NCI-H82 (cell line): Measurements from ENCODE around the gene AKT1S1.
A peak's percentile ranks its signal among the peaks of the same experiment; 100 is the strongest.

Experiments used
- DNase-seq: peaks from one replicate; lab custom pipeline; 2025; lab: John Stamatoyannopoulos, UW

The AKT1S1 gene

DNA sequence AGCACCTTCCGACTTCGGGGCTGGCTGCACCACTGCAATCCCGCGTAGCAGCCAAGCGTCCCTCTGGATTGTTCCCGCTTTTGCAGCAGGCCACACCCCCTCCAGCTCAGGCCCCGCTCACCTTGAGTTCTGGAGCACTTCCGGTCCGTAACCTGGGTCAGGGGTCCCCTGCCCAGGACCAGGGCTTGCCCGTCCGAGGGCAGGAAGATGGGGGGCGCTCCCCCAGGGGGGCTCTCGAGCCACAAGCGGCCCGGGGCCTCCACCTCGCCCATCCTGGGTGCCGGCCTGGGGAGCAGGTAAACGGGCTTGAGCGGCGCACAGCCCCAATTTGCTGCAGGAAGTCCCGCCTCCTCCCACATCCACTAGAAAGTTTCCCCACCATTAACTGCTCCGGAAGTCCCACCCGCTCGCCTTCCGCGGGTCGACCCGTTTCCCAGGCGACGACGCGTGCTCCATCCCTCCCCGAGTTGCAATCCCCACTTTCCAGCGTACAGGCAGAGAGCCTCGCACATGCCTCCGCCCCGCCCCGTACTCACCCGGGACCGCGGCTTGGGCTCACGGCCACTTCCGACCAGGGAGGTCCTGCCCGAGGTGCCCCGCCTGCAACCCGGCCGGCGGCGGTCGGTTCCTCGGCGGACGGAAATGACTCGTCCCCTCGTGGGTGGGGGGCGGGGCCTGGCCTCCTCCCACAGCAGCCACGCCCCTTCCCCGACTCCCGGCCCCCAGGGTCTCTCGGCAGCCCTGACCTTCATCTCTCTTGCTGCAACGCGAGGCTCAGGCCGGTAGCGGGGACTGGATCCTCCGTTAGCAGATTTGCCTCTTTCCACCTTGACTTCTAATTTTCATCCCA, 10.0 kb downstream of the AKT1S1 start, which contains the start of gene PNKP:
Gene PNKP, minus strand, starts transcription at position 644 of the 850 bp plus-strand sequence. Its CDS starts 372 bp downstream, at position 272.
- DNase-seq: peak; percentile 95

DNA sequence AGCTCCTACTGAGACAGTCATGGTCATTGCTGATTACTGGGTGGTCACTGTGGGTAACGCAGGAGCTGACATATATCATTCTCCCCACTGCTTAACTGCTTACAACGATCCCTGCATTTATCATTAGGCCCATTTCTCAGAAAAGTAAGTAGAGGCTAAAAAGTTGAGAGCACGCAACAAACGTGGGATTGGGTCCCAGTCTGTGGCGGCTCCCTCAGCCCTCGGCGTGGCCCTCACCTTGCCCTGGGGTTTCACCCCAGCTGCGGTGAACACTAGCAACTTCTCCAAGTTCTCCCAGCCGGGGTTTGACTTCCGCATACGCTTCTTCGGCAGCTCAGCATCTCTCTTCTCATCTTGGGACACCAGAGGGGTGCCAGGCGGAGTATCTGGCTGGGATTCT, 12.3 kb downstream of the AKT1S1 start:
- no peak for DNase-seq

DNA sequence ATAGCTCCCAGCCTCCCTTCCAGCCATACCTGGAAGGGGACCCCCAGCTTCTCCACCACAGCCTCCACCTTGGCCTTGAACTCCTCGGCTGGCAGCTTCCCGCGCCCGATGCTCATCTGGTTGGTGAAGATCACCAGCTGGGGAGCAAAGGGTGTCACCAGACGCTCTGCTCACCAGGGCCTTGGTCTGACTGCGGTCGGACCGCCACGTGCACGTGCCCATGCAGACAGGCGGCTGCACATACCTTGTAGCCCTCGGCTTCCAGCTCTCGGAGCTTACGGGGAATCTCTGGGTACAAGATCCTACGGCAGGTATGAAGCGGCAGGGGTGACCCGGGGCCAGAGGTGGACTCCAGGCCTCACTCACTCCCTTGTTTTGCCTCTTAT, 13.2 kb downstream of the AKT1S1 start:
- DNase-seq: no peak

DNA sequence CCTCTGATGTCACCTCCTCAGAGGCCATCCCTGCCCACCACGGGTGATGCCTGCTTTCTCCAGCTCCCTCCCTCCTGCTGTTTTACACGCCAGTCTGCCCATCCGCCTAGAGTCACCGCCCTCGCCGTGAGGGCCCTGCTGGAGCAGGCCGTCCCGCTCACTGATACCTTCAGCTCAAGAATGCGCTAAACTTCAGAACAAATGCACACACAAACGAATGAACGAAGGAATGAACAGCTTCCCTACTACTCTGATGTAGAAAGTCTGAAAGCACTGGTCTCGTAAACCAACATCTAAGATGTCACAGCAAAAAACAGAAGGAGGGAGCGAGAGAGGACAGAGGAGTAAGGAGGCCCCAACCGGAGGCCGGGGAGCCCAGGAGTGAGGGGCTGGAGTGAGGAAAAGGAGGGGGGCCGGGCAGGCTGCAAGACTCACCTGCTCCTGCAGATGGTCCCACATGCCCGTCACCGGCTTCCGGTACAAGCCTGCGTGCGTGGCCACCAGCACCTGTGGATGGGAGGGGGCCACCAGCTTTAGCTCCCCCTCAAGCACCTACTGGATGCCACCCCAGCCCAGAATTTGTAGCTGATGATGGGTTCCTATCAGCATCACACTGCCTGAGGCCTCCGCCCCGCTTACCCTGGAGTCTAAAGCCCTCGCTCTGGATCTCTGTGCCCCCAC, 13.8 kb downstream of the AKT1S1 start:
- DNase-seq: no peak

DNA sequence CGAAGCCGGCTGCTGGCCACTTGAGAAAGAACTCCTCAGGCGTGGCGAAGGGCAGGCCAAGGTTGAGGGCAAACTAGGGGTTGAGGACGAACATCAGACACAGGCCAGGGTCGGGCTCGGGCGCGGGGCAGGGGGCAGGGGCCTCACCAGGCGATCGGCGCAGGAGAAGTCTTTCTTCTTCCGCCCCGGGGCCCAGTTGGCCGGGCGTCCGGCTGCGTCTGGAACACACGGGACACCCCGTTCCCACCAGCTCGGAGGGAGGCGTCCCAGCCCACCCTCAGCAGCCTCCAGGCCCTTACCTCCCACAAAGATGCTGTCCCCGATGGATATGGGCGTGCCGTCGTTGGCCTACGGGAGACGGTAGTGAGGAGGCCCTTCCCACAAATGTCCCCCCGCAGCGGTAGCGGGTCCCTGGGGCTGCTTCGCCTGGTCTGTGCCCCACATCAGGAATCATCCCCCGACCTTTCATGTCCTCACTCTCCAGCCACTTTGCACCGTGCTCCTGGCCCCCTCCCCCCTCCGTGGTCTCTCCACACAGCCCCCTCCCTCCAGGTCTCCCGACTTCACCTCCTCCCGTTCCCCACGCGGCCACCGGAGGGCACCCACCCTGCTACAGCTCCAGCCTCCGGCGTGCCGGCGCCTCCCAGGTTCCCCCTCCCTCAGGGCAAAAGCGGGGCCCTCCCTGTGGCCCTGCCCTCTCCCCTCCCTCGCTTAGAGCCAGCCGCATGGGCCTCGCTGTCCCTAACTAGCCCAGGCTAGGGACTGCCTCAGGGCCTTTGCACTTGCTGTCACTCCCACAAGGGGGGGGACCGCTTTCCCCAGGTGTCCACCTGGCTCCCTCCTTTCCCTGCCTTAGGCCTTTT, 14.5 kb downstream of the AKT1S1 start:
- peak; percentile 63 for DNase-seq

DNA sequence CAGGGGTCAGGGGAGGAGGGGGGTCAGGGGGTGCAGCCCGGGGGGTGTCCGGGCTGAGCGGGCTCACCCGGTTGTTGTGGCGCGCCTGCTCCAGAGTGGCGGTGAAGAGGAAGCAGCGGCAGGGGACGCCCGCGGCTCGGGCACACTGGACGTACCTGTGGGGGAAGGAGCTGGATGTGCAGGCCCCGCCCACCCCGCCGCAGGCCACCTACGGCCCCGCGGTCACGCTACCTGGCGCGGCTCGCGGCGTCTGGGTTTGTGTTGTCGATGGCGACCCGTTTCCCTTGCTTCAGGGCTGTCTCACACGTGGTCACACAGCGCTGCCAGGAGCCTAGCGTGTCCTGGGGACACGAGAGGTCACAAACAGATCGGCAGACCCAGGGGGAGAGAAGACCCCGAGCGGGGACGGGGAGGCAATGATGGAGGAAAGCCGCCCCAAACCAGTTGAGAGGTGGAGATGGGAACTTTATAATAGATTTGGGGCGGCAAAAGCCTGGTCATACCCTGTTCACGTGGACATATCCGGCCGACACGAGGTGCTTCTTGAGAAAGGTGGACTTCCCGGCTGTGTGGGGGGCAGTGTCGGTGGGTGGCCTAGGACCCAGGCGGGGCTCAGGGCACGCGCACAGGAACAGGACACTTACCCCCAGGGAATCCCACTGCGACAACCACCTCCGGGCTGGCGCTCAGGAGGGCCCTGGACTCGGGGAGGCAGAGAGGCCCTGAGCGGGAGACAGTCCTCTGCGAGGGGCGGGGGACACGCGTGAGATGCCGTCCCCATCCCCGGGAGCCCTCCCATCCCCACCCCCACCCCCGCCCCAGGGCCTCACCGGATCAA, 15.4 kb downstream of the AKT1S1 start:
- no peak for DNase-seq

DNA sequence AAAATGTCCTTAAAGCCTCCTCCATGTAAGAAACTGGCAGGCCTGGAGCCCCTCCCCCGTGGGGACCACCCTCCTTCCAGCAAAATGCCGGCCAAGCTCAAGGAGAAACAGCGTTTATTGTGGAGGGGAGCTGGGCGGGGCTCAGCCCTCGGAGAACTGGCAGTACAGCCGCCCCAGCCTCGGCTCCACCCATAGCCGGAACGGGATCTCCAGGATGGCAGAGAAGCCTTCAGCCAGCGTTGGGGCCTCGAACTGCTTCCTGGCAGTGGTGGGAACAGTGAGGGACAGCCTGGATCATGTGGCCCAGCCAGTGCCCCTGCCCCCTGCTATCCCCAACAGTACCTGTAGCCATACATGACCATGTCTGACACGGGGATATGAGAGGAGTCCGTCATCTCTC, 16.0 kb downstream of the AKT1S1 start:
- DNase-seq: no peak

DNA sequence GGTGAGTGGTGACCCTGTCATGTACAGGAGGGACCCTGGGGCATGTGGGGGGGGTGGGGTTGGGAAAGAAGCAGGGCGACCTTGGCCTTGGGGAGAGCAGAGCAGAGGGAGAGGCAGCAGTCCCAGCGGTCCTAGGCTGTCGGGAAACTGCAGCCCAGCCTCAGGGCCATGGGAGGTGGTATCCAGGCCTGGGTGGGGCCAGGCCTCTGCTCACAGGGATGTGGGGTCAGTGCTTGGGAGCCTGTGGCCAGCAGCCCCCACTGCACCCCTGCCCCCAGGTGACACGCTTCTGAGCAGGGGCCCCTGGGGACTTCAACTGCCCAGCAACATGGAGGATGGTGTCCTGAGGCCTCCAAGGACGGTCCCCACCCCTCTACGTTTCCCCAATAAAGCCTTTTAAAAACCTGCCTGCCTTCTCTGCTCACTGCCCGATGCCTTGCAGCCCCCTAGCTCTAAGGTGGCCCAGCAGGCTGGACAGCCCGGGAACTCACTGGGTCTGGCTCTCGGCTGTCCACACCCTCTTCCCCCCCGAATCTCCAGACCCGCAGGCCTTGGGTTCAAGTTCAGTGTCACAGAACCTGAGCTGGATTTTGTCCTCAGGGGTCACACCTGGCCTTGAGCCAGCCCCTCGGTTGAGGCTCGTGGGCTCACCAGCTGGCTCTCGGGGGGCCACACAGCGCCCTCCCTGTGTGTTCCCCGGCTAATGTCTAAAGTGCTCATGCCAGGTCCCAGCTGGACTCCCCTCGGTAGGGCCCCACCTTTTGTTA, 16.6 kb downstream of the AKT1S1 start:
- DNase-seq: no peak

DNA sequence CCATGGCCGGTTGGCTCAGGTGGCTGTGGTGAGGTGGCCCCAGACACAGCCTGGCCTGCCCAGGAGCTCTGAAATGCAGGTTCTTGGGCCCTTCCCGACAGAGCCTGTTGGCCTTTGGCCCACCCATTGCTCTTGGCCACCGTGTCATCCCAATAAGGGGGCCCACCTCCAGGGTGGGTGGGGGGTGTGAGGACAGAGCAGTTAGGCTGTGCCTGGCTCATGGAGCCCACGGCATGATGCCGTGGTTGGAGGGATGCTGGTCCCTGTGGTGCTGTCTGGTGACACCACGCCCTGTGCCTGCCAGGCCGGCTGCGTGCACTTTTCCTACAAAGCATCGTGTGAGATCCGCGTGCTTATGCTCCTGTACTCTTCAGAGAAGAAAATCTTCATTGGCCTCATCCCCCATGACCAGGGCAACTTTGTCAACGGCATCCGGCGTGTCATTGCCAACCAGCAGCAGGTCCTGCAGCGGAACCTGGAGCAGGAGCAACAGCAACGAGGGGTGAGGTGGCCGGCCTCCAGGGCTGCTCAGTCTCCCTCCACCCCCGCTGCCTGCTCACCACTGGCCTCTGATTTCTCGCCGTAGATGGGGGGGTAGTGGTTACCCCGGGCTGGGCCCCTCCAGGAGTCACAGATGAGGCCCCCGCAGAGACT, 17.3 kb downstream of the AKT1S1 start:
- DNase-seq: no peak

DNA sequence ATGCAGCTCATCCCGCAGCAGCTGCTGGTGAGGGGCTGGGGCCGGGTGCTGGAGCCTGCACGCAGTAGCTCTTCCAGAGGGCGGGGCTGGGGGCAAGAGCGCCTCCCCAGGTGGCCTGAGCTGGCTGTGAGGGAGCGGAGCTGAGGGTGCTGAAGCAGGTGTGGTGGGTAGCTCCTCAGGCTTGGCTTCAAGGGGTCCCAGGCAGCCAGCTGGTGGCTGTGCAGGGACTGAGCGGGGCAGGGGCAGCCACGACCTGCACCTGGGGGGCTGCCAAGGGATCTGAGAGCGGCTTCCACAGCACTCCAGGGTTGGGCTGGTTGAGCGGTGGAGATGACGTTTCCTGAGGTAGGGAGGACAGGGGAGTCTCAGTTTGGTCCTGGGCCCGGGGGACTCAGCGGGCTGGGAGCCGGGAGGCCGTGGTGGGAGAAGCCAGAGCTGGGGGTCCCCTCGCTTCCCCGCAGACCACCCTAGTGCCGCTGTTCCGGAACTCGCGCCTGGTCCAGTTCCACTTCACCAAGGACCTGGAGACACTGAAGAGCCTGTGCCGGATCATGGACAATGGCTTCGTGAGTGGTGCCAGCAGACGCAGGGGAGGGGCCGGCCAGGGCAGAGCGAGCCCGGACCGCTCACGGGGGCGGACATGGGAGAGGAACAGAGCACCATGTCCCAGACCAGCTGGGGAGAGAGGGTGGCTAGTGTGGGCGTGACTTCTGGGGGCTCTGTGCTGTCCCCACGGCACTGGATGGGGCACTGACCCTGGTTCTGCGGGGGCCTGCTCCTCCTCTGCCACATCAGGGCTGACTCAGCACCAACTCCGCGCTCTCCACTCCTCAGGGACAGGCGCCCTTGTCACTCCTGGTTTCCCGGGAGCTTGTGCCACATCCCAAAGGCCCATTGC, 18.8 kb downstream of the AKT1S1 start:
- DNase-seq: no peak

DNA sequence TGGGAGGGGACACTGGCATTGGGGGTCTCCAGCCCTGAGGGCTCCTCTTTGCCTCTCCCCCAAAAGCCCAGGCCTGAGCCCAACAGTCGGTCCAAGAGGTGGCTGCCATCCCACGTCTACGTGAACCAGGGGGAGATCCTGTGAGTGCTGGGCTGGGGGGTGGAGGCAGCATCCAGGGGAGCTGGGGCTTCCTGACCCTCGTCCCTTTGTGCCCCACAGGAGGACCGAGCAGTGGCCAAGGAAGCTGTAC, 19.4 kb downstream of the AKT1S1 start:
- DNase-seq: no peak

DNA sequence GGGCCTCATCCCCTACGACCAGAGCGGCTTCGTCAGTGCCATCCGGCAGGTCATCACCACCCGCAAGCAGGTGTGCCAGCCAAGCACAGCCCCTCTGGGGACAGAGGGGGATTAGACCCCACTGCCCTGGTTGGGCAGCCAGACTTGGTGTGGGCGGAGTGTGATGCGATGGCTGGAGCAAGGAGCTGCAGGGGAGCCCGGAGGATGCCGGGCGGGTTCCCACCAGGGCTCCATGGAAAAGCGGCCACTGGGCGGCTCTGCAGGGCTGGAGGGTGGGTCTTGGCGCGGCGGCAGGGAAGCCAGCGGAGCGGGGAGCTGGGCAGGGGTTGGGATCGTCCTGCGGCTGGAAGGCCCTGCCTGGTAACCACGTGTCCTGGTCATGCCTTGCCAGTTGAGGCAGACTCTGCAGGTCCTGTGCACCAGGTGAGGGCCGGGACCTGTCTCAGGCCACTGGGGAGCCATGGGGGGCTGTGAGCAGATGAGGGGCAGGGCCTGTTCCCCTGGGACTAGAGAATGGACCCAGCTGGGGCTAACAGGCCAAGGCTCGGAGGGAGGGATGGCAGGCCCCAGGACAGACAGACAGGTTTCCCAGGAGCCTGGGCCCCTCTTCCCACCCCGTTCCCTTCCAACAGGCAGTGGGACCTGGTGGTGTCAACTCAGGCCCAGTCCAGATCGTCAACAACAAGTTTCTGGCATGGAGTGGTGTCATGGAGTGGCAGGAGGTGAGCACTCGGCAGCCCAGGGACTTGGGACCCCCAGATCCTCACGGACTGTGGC, 19.9 kb downstream of the AKT1S1 start:
- no peak for DNase-seq

DNA sequence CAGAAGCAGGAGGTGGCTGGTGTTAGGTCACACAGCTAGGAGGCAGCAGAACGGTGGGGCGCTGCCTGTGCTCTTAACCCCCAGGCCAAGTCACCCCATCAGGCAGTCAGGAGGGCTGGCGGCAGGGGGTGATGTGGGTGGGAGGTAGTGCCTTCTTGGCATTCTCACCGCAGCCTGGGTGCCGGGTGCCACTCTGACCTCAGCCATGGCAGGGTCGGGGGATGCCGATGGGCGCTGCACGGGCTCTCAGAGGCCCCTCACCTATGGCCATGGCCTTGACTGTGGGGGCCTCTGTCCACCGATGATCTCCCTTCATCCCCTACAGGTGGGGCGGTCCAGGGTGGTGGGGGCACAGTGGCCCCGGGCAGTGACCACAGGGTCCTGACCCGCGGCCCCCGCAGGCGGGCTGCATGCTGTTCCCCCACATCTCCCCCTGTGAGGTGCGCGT, 20.6 kb downstream of the AKT1S1 start:
- no peak for DNase-seq

DNA sequence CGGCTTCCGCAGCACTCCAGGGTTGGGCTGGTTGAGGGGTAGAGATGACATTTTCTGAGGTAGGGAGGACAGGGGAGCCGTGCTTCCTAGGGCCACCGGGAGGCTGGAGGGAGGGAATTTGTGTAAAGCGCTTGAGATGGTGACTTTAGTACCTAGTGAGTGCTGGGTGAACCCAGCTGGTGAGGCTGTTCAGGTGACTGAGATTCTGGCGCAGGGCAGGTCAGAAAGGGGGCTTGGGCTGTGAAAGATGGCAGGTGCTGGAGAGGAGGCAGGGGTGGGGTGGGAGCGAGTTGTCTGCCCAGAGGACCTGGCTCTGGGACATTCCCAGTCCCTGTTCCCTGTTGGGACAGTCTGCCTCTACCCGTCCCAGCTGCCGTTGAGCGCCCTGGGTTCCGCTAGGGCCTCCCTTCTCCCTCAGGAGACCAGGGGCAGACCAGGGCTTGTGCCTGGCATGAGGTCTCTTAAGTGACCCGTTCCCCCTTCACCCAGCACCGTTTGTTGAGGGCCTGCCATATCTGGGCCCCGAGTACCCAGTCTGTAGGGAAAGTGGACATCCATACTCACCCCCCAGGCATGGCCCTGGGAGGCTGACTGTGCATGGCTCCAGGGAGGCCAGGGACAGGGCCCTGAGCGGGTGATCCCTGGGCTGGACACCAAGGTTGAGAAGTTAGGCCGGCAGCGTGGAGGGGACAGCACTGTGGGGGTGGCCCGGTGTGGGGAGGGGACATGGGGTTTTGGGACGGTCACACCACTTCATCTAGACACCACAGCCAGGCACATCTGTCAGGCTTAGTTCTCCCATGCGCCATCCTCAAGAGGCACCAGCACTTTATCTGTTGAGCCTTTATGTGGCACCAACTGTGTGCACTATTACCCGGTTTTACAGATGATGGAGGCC, 21.2 kb downstream of the AKT1S1 start:
- no peak for DNase-seq

DNA sequence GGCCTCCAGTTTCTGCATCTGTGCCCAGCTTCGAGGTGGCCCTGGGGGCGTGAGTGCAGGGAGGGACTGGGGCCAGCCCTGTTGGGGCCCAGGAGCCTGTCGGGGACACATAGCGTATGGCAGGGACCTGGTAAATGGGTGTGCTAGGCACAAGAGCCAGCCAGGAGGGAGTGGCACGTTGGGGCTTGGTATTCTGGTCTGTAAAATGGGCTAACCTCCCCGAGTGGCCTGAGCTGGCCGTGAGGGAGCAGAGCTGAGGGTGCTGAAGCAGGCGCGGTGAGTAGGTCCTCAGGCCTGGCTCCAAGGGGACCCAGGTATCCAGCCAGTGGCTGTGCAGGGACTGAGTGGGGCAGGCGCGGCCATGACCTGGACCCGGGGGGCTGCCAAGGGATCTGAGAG, 21.9 kb downstream of the AKT1S1 start:
- no peak for DNase-seq

DNA sequence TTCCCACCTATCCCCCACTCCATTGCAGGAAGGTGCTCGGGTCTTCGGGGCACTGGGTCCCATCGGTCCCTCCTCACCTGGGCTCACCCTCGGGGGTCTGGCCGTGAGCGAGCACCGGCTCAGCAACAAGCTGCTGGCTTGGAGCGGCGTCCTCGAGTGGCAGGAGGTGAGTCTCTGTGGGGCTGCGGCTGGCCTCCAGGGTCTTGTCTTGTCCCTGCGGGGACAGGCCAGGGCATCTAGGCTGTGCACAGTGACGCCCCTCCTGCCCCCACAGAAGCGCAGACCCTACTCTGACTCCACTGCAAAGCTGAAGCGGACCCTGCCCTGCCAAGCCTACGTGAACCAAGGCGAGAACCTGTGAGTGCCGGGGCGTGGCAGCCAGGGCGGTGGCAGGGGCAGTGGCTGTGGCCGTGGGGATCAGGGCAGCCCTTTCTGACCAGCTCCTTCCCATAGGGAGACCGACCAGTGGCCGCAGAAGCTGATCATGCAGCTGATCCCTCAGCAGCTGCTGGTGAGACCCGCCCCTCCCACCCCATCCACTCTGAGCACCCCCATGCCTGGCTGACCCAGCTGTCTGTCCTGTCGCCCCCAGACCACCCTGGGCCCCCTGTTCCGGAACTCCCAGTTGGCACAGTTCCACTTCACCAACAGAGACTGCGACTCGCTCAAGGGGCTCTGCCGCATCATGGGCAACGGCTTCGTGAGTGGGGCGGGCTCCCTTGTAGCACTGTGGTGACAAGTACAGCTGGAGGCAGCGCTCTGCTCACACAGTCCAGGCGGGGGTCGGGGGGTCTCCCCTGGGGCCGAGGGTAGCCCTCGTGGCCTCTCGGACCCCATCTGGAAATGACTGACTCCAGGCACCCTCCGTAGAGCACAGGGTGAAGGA, 22.5 kb downstream of the AKT1S1 start:
- DNase-seq: no peak
